Cardiac fibroblast (primary cell): ENCODE data around the gene DNAH7.

ENCODE experiments used
- DNase-seq, 2 donors: peaks; one replicate each; pipeline versions ENCODE4 v3.0.0 to v3.0.0-alpha.2; 2010; ENCODE audit warnings: low read depth in 2 of 2
- H3K4me3 ChIP-seq, 2 donors: replicated peaks in 1 of 2; 1 replicate in 1 of 2; 2 replicates in 1 of 2; pipeline ENCODE4 v1.5.1; 2011; ENCODE audit warnings: low read depth in 2 of 2, low read length in 2 of 2, mild to moderate bottlenecking in 2 of 2, moderate library complexity in 1 of 2
- CTCF ChIP-seq: IDR thresholded peaks from one replicate; pipeline ENCODE4 v1.5.1; 2011; ENCODE audit warnings: low read depth, mild to moderate bottlenecking, low read length, inconsistent platforms

The DNAH7 gene

GRCh38 chr2:196040218-196040617 lies 28.4 kb downstream of the DNAH7 start:
- no peak overlapping the region for H3K4me3 ChIP-seq
- TF ChIP-seq CTCF: no peak
- DNase-seq: no peak

- TF ChIP-seq CTCF: no peak
- DNase-seq: no peak
These were observed 32.2 kb downstream of the DNAH7 start for GRCh38 chr2:196036442-196036841.

GRCh38 chr2:196018037-196018436 lies 50.6 kb downstream of the DNAH7 start:
- TF ChIP-seq CTCF: no peak
- no peak overlapping the region for H3K4me3 ChIP-seq

More at GRCh38 chr2:196036442-196036841, 32.2 kb downstream of the DNAH7 start:
- H3K4me3 ChIP-seq: no peak overlapping the region

GRCh38 chr2:196012314-196012713 lies 56.3 kb downstream of the DNAH7 start:
- DNase-seq: no peak
- H3K4me3 ChIP-seq: no peak overlapping the region
- TF ChIP-seq CTCF: no peak

More at GRCh38 chr2:196018037-196018436, 50.6 kb downstream of the DNAH7 start:
- no peak for DNase-seq

GRCh38 chr2:196000551-196000950 lies 68.1 kb downstream of the DNAH7 start:
- DNase-seq: no peak
- no peak overlapping the region for H3K4me3 ChIP-seq
- TF ChIP-seq CTCF: no peak

GRCh38 chr2:195998070-195998469 lies 70.6 kb downstream of the DNAH7 start:
- H3K4me3 ChIP-seq: no peak overlapping the region
- no peak for DNase-seq
- TF ChIP-seq CTCF: no peak

- no peak overlapping the region for H3K4me3 ChIP-seq
- no peak for TF ChIP-seq CTCF
- DNase-seq: no peak
These were observed 73.1 kb downstream of the DNAH7 start for GRCh38 chr2:195995499-195995898.
